UCSD-AML1 (cell line): Measurements from ENCODE around the gene RABL3.
A peak's percentile ranks its signal among the peaks of the same experiment; 100 is the strongest.
"Not testable (repeated sequence)": the region's sequence is repeated elsewhere in the genome, so short reads cannot be mapped to it uniquely, and the experiment has no call there.

ENCODE experiments used
- DNase-seq: peaks from one replicate; lab custom pipeline; 2025; ENCODE audit not compliant: unreplicated experiment; lab: John Stamatoyannopoulos, UW

Gene RABL3

DNA sequence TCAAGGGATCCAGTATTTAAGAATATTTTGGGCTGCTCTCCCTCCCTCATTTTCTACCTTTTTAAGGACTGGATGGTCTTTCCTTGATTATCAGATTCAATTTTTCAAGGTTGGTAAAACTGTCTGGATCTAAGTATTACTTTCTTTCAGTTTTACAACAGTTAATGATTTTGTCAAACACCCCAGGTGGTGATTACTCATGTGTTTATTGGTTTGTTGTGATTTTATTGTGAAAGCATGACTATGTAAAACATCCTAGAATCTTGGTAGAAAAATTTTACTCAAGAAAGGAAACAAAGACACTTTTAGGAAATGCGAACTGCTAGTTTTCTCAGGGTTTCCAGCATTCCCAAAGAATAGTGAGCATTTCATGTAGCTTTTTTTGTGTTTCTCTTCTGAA is 7.5 kb upstream of the RABL3 start:
- DNase-seq: no peak

DNA sequence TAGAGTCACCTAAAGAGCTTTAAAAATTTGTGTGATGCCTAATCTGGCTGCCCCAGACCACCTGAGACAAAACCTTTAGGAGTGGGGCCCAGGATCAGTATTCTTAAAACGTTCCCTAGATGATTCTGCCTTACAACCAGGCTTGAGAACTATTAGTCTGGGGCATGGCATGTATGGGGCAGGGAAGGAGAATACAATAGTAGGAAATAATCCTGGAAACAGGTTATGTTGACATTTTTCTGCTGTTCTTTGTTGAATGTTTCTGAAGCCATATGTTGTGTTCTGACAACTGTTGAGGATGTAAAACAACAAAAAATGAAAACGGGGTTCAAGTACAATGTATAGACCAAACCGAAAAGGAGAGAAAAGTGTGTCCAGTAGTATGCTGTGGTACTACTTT is 3.1 kb upstream of the RABL3 start:
- DNase-seq: no peak

DNA sequence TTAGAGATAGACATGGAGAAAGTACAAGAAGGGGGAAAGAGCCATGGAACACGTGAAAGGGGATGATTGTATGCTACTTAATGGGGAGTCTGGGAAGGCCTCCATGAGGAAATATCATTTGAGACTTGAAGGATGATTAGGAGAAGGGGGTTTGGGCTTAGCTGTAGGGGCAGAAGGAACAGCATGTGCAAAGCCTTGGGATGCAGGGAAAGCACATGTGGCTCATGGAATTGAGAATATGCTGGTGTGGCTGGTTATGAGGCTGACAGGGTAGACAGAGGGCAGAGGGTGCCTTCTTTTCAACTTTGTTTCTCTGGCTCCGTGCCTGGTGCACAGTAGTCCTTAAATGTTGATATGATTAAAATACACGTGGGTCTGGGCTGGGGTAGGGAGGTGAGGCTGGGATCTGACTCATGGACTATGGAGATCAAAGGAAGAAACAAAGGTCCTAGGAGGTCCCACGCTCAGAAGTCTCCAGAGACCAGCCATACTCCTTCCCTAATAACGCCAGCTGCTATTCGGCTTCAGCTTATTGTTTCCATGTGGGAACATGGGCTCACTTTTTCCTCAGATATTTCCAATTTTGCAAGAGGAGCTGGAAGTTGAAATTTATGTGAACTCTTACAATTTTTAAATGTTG is 1.4 kb upstream of the RABL3 start:
- no peak for DNase-seq

DNA sequence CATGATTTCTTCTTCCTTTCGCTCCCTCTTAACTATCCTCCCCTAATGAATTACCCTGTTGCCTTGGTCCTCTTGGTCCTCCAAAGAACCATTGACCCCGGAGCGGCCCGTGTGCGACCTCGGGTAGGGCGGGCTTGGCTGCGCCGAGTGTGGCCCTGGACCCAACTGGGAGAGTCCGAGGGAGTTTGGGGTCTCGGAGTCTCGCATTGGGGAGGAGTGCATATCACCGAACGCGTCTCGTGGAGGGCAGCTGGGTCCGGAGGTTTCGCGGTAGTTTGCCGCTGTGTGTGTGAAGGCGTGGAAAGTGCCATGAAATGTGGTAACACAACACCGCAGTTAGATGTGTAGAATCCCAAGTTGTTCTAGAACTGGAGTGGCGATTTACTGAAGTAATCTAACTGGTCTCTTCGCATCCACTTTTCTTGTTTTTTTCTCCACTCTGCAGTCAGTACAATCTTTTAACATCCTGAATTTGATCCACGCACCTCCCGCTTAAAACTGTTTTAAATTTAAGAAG is 591 bp upstream of the RABL3 start:
- peak; percentile 70 for DNase-seq

DNA sequence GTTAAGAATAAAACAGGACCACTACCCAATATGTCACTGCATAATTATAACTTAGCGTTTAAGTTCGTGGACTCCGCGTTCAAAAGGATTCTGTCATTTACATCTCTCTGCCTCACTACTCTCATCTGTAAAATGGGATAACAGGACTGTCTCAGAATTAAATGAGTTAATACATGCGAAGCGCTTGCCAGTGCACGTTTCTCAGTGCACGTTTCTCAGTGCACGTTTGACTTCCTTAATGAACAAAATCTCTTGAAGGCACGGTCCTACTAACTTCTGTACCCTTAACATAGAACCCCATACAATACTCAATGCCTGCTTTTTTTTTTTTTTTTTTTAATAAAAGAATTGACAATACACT is 499 bp downstream of the RABL3 start:
- no peak for DNase-seq

DNA sequence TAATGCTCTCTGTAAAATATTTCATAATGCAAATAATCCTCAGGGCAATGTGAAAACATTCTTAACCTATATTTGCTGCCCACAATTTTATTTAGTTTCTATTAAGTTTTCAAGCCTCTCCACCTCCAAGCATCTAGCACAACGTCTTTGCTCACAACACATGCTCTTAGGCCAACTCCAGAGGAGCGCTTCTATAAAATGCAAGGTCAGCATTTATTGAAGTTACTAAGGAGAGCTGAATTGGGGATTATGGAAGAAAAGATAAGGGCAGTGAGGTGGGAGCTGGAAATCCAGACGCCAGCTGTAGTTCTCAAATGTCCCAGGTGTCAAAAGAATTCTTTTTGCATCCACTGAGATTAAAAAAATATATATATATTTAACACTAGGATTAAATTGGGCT is 996 bp downstream of the RABL3 start:
- DNase-seq: no peak

DNA sequence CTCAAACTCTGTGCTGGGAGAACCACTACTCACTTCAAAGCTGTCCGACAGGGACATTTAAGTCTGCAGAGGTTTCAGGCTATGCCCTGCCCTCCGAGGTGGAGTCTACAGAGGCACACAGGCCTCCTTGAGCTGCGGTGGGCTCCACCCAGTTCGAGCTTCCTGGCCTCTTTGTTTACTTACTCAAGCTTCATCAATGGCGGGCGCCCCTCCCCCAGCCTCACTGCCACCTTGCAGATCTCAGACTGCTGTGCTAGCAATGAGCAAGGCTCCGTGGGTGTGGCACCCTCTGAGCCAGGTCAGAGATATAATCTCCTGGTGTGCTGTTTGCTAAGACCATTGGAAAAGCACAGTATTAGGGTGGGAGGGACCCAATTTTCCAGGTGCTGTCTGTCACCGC is 4.3 kb downstream of the RABL3 start:
- not testable (repeated sequence) for DNase-seq

DNA sequence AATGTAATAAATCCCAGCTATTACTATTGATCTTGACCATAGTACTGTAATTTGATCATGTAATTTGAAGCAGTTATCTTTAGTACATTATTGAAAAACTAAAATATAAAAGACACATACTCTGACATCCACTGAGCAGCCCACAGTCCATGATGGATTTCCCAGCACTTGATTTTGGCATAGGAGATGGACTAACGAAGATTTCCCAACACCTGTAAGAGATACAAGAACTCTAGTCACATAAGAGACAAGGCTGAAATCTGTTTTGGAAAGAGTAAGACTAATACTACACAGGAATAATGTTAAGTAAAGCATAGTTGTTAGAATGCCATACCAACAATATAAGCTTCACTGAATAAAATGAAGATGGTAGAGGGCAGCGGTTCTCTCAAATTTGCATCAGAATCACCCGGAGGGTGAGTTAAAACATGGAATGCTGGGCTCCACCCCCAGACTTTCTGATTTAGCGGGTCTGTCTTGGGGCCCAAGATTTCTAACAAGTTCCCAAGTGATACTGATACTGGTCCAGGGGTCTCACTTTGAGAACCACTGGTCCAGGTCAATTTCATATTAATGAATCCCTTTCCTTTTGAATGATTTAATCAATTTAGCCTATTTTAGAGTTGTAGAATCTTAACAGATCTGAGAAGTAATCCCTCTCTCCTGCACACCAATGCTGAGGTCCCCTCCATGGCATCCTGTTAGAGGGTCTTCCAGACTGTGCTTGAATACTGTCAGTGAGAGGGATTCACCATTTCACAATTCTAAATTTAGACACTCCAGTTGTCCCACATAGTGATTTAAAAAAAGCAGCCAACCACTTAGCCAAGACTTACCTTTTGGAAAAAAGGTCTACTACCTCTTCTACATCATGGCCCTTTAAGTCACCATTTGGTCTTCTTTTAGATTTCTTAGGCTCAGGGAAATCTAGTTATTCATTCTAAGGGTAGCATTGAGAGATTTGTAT is 11.5 kb downstream of the RABL3 start:
- no peak for DNase-seq

DNA sequence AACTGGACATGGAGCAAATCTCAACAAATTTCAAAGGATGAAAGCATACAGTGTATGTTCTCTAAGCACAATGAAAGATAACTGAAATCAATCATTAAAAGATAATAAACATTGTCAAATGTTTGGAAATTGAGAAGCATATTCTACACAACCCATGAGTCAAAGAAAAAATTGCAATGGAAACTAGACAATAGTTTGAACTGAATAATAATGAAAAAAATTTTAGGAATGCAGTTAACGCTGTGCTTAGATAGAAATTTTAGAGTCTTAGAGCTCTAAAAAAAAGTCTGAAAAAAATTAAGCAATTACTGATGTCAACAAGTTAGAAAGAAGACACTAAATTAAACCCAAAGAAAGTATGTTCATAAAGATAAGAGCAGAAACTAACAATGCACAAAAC is 15.5 kb downstream of the RABL3 start:
- DNase-seq: no peak

DNA sequence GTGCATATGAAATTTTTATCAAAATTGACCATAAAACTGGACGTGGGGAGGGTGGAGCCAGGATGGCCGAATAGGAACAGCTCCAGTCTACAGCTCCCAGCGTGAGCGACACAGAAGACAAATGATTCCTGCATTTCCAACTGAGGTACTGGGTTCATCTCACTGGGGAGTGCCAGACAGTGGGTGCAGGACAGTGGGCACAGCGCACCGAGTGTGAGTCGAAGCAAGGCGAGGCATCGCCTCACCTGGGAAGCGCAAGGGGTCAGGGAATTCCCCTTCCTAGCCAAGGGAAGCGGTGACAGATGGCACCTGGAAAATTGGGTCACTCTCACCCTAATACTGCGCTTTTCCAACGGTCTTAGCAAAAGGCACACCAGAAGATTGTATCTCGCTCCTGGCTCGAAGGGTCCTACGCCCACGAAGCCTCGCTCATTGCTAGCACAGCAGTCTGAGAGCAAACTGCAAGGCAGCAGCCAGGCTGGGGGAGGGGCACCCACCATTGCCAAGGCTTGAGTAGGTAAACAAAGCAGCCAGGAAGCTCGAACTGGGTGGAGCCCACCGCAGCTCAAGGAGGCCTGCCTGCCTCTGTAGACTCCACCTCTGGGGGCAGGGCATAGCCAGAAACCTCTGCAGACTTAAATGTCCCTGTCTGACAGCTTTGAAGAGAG is 23.0 kb downstream of the RABL3 start:
- DNase-seq: not testable (repeated sequence)

DNA sequence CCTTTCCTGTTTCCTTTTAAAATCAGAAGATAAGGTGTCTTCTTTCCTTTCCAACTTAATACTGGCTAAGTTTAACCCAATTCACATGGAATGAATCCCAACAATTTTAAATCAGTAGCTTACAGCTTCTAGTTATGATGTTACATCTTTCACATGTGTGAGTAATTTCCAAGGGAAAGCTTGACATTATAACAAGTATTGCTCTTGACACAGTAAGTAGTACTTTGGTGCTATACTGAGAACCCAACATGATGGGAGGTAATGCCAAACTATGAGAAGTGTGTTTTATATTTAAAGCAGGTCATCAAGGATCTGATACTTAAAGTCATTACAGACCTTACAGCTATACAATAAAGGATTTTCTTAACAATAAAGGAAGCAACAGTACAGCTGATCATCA is 29.1 kb downstream of the RABL3 start:
- no peak for DNase-seq

DNA sequence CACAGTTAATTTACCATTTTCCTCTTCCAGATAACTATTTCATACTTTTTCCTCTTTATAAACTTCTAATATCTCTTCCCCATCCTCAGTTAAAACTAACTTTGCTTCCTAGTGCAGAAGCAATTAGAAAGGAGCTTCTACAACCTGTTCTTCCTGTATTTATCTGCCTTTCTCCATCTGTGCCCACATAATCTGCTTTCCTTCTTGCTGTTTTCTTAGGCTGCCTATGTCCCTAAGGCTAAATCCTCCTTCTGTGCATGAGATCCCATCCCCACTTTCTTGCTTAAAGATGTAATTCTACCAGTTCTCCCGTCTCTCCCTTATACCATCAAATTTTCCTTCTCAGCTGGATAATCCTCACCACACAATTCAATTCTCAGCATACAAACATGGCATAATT is 31.9 kb downstream of the RABL3 start:
- no peak for DNase-seq

DNA sequence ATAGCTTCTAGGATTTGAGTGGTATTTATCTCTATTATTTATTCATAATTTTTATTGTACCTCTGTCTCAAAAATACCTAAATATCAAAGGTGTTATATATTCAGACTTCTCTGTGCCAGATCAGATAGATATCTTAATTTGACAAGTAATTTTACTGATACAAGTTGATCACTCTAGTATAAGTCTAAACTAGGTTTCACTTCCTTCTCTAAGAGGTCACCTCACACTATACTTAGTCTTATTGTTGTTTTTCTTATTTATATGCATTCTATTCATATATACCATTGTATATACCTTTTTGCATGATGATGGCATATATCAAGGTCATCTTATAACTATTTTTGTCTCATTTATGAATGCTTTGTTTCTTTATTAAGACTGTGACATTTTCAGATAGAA is 33.9 kb downstream of the RABL3 start:
- DNase-seq: no peak

DNA sequence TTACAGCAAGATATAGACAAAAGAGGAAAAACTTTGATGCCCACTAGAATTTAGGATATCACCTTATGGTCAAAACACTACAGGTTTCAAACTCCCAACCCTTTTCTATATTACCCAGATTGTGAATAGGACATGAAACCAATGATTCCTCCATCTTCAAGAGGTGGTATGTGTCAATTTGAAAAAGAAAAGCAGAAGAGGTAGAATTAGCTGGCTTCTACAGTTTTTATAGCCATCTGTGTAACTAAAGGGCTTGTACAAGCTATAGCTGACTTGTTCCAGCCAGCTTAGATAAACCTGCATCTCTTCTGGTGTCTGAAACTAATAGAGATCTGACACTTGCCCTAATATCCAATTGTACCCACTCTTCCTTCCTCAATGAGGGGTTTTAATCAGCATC is 35.4 kb downstream of the RABL3 start:
- DNase-seq: no peak

DNA sequence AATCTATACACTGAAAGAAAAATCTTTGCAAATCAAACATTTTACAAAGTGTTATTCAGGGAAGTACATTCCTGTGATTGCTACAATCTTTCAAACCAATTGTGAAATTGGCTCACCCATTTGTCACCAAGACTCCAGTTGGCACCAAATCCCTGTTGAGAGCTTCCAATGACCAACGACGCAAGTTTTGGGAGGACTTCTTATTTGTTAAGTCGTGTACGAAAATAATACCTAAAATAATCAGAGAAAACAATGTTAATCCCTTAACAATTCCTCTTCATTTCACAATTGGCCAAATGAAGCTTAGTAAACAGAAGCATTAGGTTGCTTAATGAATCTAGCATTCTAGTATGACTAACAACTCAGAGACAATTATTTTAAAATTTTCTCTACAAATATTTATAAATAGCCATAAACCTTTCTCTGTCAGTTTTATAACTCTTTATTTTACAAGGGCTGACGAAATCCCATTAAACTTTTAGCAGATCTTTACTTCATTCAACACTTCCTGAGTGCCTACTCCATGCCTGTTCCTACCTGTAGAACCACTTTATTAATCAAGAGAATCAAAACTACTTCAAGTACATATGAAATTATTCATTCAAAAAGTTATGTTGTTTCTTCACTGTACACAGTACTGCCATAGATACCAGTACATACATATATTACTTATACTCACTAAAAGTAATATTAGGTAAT is 36.3 kb downstream of the RABL3 start:
- DNase-seq: no peak

DNA sequence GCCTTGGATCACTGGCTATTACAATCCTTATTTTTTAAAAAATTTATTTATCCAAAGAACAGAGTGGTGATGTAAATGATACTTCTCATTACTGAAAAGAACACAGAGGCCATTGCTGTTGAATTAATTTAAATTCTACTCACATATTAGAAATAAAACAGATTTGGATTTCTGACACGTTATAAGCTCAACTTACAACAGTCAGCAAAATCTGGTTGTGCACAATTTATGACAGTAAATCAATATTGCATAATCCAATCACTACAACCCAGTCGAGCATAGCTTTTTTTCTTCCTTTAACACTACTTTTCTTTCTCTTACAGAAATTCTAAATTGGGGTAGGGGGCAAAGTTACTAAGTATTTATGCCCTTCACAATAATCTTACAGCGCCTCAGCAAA is 43.0 kb downstream of the RABL3 start:
- DNase-seq: no peak

DNA sequence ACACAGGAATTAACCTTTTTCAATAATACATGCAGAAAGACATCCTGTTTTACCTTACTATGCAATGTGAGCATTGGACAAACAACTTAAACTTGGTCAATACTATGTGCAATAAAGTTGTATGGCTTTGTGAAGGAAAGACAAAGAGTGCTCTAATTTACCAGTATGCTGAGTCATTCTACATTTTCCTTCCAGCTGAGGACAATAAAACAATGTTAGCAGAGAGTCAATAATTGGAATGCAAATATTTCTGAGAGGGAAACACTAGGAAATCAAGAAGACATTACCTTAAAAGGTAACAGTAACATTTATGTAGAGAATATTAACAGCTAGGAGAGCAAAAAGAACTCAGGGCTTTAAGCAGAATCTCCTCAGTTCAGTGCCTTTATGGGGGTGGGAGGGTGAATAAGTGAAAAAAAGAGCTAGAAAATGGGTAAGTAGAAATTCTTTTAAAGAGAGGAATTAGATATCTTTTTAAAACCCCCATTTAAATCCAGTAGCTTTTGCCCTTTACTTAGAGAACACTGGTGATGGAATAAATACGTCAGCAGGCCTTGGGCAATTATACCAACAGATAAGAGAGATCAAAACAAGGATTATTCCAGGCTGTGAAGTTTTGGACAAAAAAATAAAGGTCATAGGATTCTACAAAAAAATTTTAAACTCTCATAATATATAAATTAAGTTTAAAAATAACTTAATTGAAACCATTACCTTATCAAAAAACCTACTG is 48.7 kb downstream of the RABL3 start:
- no peak for DNase-seq

DNA sequence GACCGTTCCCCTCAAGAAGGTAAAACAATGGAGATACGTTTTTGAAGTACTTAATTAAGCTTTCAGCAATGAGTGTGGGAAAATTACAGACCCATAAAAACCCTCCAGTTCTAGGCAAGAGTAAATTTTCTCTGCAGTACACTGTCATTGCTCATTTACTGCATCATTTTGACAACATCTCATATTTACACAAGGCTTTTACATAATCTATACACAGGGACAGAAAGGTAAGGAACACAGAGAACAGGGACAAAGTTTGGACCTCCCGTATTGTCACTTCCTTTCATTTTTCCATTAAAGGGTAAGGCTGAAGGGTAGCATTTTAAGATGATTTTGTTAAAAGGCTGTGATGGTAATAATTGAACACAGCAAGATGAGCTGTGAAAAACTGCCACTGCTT is 52.9 kb downstream of the RABL3 start:
- DNase-seq: no peak

DNA sequence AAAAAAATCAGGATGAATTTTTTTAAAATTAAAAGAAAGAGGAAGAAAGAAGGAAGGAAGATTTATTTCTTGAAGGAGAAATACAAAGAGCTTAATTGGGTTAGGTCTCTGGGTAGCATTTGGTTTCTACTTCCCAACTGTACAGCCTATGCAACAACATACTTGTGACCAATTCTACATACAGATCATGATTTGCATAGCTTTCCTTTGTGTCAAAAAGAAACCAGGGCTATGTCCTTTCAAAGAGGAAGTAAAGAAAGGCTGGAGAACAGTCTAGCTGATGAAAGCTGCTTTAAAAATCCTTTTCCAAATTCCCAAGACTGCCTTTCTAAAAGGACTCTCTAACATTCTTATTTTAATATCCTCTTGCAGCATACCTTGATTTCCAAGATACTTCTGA is 54.2 kb downstream of the RABL3 start:
- DNase-seq: no peak

DNA sequence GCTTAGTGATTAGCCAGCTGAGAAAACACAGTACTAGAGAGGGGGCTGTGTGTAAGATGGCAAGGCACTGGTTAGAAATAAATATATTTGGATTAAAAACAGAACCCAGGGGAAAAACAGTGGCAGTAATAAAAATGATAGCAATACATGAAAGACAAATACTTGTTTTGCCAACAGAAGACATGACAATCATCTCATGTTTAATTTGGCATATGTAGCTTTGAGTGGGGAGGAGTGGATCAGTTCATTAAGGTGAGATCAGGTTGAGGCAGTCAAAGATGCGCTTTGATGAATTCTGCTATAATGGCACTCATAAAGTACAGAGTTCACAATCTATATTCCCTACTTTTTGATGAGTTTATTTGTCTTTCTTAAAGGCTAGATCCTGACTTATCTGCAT is 56.9 kb downstream of the RABL3 start:
- DNase-seq: no peak

DNA sequence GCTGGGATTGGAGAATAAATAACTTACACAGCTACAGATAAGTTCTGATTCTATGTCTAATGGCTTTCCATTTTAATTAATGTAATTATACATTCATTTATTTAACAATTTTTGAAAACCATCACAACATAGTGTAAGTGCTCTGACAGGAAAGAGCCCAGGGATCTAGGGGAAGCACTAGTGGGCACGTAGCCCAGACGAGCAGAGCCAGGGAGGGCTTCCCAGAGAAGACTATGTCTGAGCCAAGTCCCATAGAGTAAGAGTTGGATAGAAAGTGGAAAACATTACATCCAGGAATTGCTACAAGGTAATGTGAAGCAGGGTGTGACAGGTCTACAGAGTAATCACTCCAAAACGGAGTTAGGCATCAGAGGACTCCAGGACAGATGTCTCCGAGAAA is 57.4 kb downstream of the RABL3 start:
- no peak for DNase-seq
